GM21381 (cell line): ENCODE results near the gene GNG4.
"Not testable (repeated sequence)": the region's sequence is repeated elsewhere in the genome, so short reads cannot be mapped to it uniquely, and the experiment has no call there.

Experiments
- ATAC-seq: cut with Tn5 transposase; IDR thresholded peaks from one replicate; pipeline ENCODE4 v1.9.1; 2021; ENCODE audit warnings: mild to moderate bottlenecking, moderate library complexity; ENCODE audit not compliant: unreplicated experiment

GNG4 gene

DNA sequence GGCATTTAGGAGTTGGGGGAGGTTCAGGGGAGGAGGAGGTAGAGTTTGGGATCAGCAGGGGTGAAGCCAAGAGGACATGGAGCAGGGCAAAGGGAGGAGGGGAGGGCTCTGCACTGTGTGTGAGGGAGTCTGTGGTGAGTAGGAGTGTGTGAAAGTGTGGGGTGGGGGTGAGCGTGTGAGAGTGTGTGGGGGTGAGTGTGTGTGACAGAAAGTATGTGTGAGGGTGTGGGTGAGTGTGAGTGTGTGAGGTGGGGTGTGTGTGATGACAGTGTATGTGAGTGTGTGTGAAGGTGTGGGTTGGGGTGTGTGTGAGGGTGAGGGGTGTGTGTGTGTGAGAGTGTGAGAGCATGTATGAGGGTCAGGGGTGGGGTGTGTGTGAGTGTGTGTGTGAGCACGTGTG is 62.6 kb downstream of the GNG4 start:
- no peak for ATAC-seq

DNA sequence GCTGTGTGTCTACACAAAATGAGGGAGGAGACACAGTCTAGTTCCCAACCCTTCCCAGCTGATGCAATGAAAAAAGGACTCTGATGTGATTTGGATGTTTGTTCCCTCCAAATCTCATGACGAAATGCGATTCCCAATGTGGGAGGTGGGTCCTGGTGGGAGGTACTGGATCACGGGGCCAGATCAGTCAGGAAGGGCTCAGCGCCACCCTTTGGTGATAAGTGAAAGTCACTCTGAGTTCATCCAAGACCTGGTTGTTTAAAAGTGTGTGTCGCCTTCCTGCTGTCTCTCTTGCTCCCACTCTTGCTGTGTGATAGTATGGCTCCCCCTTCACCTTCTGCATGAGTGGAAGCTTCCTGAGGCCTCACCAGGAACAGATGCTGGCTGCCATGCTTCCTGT is 63.2 kb downstream of the GNG4 start:
- ATAC-seq, result no peak

DNA sequence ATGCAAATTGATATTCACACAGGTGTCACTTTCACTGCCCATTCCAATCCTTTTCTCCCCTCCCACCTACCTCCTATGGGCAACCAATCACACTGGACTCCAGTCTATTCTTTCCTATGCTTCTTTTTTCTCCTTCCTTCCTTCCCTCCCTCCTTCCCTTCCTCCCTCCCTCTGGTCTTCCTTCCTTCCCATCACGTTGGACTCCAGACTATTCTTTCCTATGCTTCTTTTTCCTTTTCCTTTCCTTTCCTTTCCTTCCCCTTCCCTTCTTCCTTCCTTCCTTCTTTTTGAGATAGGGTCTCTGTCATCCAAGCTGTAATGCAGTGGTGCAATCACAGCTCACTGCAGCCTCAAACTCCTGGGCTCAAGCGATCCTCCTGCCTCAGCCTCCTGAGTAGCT is 64.6 kb downstream of the GNG4 start:
- no peak for ATAC-seq

DNA sequence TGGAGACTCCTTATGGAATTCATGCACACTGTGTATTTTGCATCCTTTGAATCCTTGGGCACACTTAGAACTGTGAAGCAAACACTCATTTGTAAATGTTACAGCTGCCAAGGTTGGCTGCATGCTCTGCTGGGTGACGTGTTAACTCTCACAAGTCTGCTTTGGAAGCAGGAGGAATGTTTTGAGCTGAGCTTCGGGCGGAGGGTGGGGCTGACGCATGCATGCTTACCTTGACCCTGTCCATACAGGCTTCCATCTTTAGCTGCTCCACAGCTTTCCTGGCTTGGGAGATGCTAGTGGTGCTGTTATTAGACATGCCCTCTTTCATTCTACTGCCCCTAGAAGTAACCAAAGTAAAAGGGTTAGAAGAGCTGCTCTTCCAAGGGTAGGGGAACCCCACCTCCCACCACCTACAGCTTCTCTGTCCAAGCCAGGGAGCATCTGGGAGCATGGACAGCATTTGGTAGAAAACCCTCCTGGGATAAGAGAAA is 66.0 kb downstream of the GNG4 start:
- ATAC-seq, result no peak

DNA sequence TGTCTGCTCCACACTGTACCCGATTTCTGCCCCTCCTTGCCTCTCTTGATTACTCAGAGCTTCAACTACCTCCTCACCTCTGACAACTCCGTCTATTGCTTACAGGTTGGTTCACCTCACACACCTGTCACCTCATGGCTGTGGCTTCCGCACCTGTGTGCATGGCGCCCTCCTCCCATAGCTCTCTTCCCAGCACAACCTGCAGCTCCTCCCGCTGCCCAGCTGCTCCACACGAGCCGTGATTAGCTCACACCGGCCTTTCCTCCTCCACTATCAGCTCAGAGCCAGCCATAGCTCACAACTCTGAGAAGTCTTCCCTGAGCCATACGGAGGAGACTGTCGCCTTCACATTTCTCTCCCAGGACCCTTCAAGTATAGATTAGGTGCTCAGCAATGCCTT is 67.5 kb downstream of the GNG4 start:
- no peak for ATAC-seq

DNA sequence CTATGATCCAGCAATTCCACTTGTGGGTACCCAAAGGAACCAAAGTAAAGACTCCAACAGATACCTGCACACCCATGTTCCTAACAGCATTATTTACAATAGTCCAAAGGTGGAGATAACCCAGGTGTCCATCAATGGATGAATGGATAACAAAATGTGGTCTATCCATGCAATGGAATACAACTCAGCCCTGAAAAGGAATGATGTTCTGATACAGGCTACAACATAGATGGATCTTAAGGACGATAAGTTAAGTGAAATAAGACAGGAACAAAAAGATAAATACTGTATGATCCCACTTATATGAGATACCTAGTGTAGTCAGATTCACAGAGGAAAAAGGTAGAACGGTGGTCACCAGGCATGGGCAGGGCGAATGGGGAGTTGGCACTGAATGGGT is 69.7 kb downstream of the GNG4 start:
- no peak for ATAC-seq

DNA sequence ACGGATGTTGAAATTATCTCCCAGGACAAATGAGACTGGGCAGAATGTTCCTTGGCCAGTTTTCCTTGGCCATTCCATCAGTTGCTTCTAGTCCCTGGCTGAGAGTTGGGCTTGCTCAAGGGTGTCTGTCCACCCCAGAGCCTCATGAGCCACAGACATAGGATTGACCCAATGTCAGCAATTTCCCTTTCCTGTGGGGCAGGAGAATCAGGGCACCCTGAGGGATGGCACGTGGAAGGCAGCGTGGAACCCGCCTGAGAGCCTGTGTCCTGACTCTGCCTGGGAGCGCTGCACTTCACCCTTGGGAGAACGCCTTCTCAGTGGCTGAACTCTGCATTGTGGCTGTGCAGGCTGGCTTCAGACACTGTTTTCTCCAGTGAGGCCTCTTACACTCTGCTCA is 74.0 kb downstream of the GNG4 start:
- no peak for ATAC-seq

DNA sequence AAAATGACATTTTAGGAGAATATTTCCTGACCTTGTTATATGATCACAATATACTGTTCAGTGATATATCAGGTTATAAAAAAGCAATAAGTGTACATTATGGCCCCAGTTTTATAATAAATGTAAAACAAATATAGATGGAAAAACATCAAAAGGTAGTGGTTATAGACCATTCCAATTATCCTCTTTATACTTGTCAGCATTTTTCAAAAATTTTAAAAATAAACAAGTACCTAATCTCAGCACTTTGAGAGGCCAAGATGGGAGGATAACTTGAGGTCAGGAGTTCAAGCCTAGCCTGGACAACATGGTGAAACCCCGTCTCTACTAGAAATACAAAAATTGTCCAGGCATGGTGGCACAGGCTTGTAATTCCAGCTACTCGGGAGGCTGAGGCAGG is 75.7 kb downstream of the GNG4 start:
- no peak for ATAC-seq

DNA sequence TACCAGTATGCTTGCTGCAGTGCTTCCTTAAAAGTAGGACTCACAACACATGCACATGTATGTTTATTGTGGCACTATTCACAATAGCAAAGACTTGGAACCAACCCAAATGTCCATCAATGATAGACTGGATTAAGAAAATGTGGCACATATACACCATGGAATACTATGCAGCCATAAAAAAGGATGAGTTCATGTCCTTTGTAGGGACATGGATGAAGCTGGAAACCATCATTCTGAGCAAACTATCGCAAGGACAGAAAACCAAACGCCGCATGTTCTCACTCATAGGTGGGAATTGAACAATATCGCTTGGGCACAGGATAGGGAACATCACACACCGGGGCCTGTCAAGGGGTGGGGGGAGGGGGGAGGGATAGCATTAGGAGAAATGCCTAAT is 76.6 kb downstream of the GNG4 start:
- not testable (repeated sequence) for ATAC-seq

DNA sequence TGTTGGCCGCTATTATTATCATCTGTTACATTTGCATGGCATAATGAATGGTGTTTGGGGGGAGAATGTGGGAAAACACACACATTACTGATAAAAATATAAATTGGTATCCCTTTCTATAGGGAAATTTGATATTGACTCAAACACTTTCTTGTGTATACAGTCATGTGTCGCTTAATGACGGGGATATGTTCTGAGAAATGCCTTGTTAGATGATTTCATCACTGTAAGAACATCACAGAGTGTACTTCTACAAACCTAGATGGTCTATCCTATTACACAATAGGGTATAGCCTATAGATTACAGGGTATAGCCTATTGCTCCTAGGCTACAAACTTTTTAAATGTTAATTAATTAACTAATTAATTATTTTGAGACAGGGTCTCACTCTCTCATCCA is 78.1 kb downstream of the GNG4 start:
- ATAC-seq, result no peak

DNA sequence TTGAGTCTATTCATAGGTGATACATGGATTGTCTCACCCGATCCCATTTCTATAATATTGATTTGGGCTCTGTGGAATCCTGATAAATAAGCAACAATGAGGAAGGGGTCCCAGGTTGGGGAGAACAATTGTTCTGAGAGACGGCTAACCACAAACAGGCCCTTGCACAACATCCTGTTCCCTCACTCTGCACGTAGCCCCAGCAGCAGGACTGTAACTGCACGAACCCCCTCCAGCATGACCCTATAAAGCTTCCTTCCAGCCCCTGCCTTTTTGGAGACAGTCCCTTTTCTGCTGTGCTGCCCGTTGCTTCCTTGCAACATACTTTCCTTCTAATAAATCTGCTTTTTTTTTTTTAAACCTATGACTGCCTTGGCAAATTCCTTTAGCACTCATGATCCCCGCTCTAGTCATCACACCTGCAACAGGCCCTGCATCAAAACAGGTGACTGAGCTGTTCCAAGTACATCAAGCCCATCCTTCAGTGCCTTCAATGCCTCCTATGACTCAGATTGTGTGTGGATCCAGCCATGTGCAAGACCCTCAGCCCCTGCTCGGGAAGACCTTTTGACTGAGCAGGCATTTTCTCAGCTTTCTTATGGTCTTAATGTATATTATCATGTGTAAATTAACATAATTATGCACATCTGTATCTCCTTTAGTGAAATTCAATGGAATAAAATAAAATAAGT is 81.6 kb downstream of the GNG4 start:
- no peak for ATAC-seq

DNA sequence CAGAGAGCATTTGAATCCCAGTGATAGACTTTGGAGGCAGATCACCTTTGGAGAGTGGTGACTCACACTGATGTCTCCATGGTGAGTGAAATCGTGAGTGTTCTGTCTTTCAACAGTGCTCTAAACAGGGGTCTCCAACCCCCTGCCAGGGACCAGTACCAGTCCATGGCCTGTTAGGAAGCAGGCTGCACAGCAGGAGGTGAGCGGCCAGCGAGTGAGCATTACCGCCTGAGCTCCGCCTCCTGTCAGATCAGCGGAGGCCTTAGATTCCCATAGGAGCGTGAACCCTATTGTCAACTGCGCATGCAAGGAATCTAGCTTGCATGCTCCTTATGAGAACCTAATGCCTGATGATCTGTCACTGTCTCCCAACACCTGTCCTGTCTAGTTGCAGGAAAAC is 83.5 kb downstream of the GNG4 start:
- ATAC-seq, result no peak

DNA sequence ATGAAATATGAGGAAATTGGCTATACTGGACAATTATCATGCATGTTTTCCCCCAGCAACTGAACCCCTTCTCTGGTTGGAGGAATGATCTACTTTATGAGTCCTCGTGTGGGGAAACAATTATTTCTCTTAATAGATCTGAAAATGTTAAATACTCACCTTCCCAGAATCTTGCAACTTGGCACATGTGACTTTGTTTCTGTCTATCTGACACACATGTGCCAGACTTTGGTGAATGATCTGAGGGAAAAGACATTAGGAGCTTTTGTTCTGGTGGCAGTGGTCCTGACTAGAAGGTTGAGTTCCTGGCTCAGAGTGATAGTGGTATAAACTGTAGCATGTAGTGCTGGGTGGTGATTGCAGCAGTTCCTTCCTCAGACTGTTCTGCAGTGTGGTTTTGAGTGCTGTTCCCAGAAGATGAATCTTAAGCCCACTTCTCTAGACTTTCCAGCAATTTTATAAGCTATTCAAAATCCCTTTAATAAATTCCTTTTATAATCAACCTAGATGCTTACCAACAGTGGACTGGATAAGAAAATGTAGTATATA is 86.0 kb downstream of the GNG4 start:
- ATAC-seq, result no peak

DNA sequence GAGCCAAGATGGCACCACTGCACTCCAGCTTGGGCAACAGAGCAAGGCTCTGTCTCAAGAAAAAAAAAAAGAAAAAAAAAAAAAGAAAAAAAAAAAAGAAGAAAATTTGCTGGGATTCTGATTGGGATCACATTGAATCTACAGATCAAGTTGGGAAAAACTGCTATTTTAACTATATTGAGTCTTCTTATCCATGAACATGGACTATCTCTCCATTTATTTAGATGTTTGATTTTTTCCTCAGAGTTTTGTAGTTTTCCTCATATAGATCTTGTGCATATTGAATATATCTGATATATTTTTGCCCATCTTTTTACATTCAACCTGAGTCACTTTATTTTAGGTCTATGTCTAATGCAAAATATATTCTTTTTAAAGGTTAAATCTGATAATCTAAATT is 87.0 kb downstream of the GNG4 start:
- ATAC-seq, result no peak

DNA sequence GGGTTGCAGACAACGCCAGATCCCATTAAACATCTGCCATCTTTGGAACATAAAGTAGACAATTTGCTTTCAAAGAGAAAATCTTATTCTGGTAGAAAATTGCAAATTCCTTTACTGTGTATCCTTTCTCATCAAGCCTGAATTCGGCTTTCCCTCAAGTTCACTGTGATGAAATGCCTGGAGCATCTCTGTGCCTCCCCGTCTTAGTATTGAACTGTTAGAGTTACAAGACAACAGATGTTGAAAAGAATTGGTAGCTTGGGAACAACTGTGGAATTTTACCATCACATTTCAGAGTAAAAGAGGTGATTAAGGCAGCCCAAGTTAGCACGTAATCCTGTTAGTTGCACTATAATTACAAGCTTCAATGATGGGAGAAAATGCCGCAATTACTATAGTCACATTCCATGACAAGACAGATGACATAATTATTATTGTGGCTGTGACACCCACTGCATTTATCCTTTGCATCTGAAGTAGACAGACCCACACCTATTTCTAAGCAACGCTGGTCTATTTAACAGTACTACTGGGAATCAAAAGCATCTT is 90.9 kb downstream of the GNG4 start:
- ATAC-seq, result no peak

DNA sequence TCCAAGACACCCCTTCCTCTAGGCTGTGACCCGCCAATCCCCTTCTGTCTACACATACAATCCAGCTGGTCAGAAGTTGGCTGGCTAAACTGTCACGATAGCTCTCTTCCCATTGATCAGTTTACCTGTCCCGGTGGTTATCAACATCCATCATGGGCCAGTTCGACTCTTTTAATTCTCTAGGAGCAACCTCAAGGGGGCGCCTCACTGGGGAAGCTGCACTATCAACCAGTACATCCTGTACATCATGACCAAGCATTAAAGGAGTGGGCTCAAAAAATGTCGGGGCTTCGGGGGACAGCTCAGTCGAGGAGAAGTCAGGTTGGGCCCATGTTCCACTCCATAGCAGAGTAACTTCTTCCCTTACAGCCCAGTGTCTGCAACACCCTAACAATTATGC is 92.1 kb downstream of the GNG4 start:
- no peak for ATAC-seq

DNA sequence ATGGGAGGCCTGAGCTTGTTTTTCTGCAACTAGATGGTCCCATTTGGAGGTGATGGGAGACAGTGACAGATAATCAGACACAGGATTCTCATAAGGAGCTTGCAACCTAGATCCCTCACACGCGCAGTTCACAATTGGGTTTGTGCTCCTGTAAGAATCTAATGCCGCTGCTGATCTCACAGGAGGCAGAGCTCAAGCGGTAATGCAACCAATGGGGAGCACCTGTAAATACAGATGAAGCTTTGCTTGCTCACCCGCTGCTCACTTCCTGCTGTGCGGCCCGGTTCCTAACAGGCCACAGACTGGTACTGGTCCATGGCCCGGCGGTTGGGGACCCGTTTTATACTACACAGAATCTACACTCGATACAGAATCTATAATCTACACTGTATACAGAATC is 92.8 kb downstream of the GNG4 start:
- no peak for ATAC-seq

DNA sequence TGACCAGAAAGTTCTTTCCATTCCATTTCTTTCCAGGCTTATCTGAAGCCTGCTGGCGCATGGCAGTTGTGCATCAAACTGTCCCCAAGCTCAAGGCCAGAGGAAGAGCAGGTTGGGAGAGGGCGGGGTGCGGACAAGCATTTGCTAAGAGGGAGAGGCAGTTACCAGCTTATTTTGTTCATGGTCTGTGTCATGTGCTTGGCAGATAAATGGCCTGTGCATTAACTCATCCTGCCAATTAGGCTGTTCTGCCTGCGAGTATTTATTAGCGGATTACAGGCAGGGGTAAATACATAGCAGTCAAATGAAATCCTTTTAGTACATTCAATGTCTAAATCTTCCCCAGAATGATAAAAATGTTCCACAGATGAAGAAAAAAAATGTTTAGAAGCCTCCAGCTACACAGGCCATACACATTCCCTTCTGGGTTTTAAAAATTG is 96.5 kb downstream of the GNG4 start:
- no peak for ATAC-seq

DNA sequence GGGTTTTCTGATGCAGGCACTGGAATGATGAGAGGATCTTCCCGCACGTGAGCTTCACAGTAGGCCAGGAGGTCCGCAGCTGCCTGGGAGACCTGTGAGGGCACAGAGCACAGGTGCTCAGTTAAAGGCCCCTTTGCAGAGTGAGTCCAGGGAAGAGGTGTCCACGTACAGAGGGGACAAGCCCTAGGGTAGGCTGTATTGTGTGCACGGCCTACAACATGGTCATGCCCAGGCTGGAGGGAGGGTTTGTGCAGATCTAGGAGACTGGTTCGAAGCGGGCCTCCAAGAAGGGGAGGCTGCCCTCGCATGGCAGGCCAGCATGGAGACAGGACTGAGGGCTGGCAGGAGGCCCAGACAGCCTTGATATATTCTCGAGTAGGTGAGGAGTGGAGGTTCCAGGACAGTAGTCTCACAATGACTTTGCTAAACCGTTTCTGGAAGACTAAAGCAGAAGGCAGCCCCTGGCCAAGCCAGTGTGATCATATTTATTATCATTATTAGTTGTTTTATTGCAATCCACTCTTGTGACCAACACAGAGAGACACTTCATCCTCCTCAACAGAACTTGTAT is 97.4 kb downstream of the GNG4 start:
- ATAC-seq, result no peak

DNA sequence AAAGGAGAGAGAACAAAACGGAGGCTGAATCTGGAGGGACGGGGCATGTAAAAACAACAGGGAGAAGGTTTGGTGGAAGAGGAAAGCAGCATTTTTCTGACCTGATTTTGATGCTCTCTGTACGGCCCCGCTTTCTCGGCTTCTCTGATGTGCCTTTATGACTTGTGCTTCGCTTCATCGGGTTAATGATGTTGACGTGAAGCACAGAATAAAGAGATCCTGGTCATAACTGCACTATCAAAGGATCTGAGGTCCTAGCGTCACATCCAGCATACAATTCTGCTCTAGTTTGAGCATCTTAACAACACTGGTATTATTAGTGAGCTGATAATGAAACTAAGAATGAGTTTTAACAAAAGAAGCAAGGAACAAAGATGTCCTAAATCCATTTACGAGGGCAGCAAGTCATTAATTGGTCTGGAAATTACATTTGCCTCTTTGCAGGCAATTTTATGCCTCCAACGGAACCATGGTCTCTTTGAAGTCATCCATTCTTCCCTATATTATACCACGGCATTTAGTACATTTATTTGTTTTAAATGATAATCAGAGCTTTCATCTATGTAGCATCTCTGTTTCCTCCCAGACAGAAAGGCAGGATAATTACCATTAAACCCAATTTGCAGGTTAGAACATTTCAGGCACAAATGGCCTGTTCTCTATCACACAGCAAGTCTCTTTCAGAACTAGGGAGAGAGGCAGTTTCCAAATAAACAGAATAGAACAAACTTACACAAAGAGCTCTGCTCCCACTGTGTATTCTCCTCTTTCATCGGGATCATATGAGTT is 100.0 kb downstream of the GNG4 start:
- no peak for ATAC-seq

DNA sequence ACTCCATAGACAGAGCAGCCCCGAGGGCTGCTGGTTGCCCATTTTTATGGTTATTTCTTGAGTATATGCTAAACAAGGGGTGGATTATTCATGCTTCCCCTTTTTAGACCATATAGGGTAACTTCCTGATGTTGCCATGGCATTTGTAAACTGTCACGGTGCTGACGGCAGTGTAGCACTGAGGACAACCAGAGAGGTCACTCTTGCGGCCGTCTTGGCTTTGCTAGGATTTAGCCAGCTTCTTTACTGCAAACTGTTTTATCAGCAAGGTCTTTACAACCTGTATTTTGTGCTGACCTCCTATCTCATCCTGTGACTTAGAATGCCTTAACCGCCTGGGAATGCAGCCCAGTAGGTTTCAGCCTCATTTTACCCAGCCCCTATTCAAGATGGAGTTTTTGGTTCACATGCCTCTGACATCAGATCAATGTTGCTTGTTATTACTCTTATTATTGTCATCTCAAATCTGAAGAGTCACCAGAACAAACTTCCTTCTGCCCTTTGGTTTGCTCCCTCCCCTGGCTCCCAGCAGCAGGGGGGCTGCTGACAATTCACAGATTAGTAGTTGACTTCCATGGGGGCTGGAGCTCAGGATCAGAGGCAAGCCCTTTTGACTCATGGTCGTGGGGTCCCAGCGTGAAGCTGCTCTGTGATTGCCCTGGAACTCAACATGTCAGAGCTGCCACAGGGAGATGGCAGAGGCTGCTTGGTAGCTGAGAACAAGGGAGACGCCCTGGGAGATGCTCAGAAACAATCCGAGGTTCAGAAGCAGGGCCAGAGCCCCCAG is 103.0 kb downstream of the GNG4 start:
- not testable (repeated sequence) for ATAC-seq
